ENCODE data around the gene LDLRAD4.

DNA sequence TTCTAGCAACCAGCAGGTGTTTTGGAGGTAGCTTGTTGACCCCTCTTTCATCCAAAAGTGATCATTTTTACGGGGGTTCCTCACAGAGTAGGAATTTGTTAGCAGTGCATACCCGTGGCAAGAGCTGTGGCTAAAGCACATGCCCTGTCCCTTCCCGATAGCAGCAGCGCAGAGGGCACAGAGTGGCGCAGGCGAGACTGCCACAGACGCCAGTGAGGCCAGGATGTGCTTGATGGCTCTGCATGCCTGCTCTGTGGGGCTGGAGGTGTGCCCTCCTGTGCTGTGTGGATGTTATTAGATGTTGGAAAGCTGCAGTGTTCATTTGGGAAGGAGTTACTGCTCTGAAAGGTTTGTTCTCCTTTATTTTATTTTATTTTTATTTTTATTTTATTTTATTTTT, 354.2 kb downstream of the LDLRAD4 start:
- TF ChIP-seq YY1 (IDR thresholded peaks at IDR 0.05; ENCODE audit: low read depth): no peak
- no peak for TF ChIP-seq TAF1 (IDR thresholded peaks at IDR 0.05; ENCODE audit: low read depth)
- TF ChIP-seq, protein P1, sequence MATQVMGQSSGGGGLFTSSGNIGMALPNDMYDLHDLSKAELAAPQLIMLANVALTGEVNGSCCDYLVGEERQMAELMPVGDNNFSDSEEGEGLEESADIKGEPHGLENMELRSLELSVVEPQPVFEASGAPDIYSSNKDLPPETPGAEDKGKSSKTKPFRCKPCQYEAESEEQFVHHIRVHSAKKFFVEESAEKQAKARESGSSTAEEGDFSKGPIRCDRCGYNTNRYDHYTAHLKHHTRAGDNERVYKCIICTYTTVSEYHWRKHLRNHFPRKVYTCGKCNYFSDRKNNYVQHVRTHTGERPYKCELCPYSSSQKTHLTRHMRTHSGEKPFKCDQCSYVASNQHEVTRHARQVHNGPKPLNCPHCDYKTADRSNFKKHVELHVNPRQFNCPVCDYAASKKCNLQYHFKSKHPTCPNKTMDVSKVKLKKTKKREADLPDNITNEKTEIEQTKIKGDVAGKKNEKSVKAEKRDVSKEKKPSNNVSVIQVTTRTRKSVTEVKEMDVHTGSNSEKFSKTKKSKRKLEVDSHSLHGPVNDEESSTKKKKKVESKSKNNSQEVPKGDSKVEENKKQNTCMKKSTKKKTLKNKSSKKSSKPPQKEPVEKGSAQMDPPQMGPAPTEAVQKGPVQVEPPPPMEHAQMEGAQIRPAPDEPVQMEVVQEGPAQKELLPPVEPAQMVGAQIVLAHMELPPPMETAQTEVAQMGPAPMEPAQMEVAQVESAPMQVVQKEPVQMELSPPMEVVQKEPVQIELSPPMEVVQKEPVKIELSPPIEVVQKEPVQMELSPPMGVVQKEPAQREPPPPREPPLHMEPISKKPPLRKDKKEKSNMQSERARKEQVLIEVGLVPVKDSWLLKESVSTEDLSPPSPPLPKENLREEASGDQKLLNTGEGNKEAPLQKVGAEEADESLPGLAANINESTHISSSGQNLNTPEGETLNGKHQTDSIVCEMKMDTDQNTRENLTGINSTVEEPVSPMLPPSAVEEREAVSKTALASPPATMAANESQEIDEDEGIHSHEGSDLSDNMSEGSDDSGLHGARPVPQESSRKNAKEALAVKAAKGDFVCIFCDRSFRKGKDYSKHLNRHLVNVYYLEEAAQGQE (IDR thresholded peaks at IDR 0.05; ENCODE audit: low read depth): no peak
- no peak for TF ChIP-seq EP300 (IDR thresholded peaks at IDR 0.05; ENCODE audit: borderline replicate concordance)
- TF ChIP-seq, protein P2, sequence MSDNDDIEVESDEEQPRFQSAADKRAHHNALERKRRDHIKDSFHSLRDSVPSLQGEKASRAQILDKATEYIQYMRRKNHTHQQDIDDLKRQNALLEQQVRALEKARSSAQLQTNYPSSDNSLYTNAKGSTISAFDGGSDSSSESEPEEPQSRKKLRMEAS (IDR thresholded peaks at IDR 0.05): no peak
- TF ChIP-seq RAD21 (IDR thresholded peaks at IDR 0.05; ENCODE audit: low read depth): no peak
- TF ChIP-seq FOXM1 (IDR thresholded peaks at IDR 0.05; ENCODE audit: borderline replicate concordance, low read depth): no peak
- TF ChIP-seq CREB1 (IDR thresholded peaks at IDR 0.05; ENCODE audit: low read depth): no peak
- TF ChIP-seq, protein P3, sequence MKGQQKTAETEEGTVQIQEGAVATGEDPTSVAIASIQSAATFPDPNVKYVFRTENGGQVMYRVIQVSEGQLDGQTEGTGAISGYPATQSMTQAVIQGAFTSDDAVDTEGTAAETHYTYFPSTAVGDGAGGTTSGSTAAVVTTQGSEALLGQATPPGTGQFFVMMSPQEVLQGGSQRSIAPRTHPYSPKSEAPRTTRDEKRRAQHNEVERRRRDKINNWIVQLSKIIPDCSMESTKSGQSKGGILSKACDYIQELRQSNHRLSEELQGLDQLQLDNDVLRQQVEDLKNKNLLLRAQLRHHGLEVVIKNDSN (IDR thresholded peaks at IDR 0.05): no peak
- no peak for TF ChIP-seq EGR1 (IDR thresholded peaks at IDR 0.05)
- no peak for TF ChIP-seq CEBPB (IDR thresholded peaks at IDR 0.05)
- TF ChIP-seq TCF12 (IDR thresholded peaks at IDR 0.05; ENCODE audit: low read depth): no peak
- no peak for TF ChIP-seq TEAD4 (IDR thresholded peaks at IDR 0.05)
